GM23338 (cell line): Measurements from ENCODE around the gene IGF2BP2.

ENCODE experiments used
- CREB1 ChIP-seq: fragments of 250-450 bp; sonication (Bioruptor Pico); IDR thresholded peaks from 2 replicates; pipeline ENCODE4 v1.5.0; 2020; ENCODE audit warnings: low read depth, mild to moderate bottlenecking, moderate library complexity
- CTCF ChIP-seq, 2 experiments: fragments of 200-600 bp in 1 of 2; sonication (generic) in 1 of 2; conservative IDR thresholded peaks; 2 replicates each; pipeline versions ENCODE4 v1.5.1 to v1.6.1; 2016 to 2017; ENCODE audit warnings: antibody characterized with exemption in 2 of 2, low read depth in 2 of 2, mild to moderate bottlenecking in 2 of 2, moderate library complexity in 1 of 2
- ETS1 ChIP-seq: IDR thresholded peaks from 2 replicates; pipeline ENCODE4 v1.6.1; 2016; ENCODE audit warnings: antibody characterized with exemption
- EZH2 ChIP-seq: fragments of 200-600 bp; sonication (generic); IDR thresholded peaks from one replicate; pipeline ENCODE4 v1.8.0; 2017; ENCODE audit warnings: antibody characterized with exemption, mild to moderate bottlenecking, low read depth; ENCODE audit not compliant: unreplicated experiment
- EZH2phosphoT487 ChIP-seq: fragments of 200-600 bp; sonication (generic); IDR thresholded peaks from one replicate; pipeline ENCODE4 v1.8.1; 2018; ENCODE audit warnings: antibody characterized with exemption; ENCODE audit not compliant: unreplicated experiment
- JUNB ChIP-seq: IDR thresholded peaks from one replicate; pipeline ENCODE4 v1.6.1; 2016; ENCODE audit warnings: antibody characterized with exemption; ENCODE audit not compliant: unreplicated experiment
- NANOG ChIP-seq: IDR thresholded peaks from 2 replicates; pipeline ENCODE4 v1.6.1; 2016; ENCODE audit warnings: antibody characterized with exemption, borderline replicate concordance
- POLR2AphosphoS5 ChIP-seq: IDR thresholded peaks from 2 replicates; pipeline ENCODE4 v1.6.1; 2016; ENCODE audit warnings: antibody characterized with exemption, low read depth
- REST ChIP-seq: IDR thresholded peaks from one replicate; pipeline ENCODE4 v1.6.1; 2018; ENCODE audit warnings: antibody characterized with exemption; ENCODE audit not compliant: unreplicated experiment
- STAT1 ChIP-seq: IDR thresholded peaks from one replicate; pipeline ENCODE4 v1.6.1; 2016; ENCODE audit warnings: antibody characterized with exemption; ENCODE audit not compliant: unreplicated experiment
- ZNF114 ChIP-seq: fragments of 250-450 bp; sonication (Bioruptor Pico); IDR thresholded peaks from 2 replicates; pipeline ENCODE4 v1.5.0; 2020; ENCODE audit warnings: mild to moderate bottlenecking, moderate library complexity
- ZNF331 ChIP-seq: fragments of 250-450 bp; sonication (Bioruptor Pico); IDR thresholded peaks from 2 replicates; pipeline ENCODE4 v1.5.0; 2020; ENCODE audit warnings: low read depth, mild to moderate bottlenecking, moderate library complexity
- ZNF462 ChIP-seq: fragments of 250-450 bp; sonication (Bioruptor Pico); IDR thresholded peaks from 2 replicates; pipeline ENCODE4 v1.5.0; 2020; ENCODE audit warnings: mild to moderate bottlenecking, moderate library complexity

GRCh38 chr3:185763347-185764005, 61.4 kb downstream of the IGF2BP2 start:
- TF ChIP-seq CTCF (conservative IDR thresholded peaks at IDR 0.05; ENCODE audit: low read depth in 2 of 2) = no peak
- no peak for TF ChIP-seq POLR2AphosphoS5
- TF ChIP-seq ZNF331 (CRISPR knock-in tag) = no peak
- no peak for TF ChIP-seq EZH2
- TF ChIP-seq REST = no peak
- TF ChIP-seq EZH2phosphoT487 = no peak
- TF ChIP-seq NANOG = no peak
- TF ChIP-seq CREB1 (CRISPR knock-in tag) = no peak
- no peak for TF ChIP-seq ZNF114 (CRISPR knock-in tag)
- no peak for TF ChIP-seq ETS1
- TF ChIP-seq JUNB = no peak
- no peak for TF ChIP-seq STAT1
- TF ChIP-seq ZNF462 (CRISPR knock-in tag) = no peak
